Fibroblast of lung (primary cell): ENCODE data around the gene LIMA1.

ENCODE experiments used
- CTCF ChIP-seq, 2 donors: IDR thresholded peaks in 1 of 2; conservative IDR thresholded peaks in 1 of 2; 1 replicate in 1 of 2; 2 replicates in 1 of 2; pipeline ENCODE4 v1.5.1; 2011 to 2012; ENCODE audit warnings: low read length in 2 of 2, control low read depth in 1 of 2, inconsistent platforms in 1 of 2, low read depth in 1 of 2, mild to moderate bottlenecking in 1 of 2
- EZH2 ChIP-seq: IDR thresholded peaks from 2 replicates; pipeline ENCODE4 v1.5.1; 2012; ENCODE audit warnings: low read length, control low read depth, mild to moderate bottlenecking; ENCODE audit errors: missing control alignments

GRCh38 chr12:50190859-50191258 lies 92.5 kb downstream of the LIMA1 start:
- TF ChIP-seq CTCF (conservative IDR thresholded peaks at IDR 0.05 in 1 of 2, IDR thresholded peaks at IDR 0.05 in 1 of 2; ENCODE audit: low read depth in 1 of 2, low read length in 2 of 2) (no peak), EZH2 (no peak)
